HG03060 (cell line): ENCODE measurements around the gene E4F1.
A peak's percentile ranks its signal among the peaks of the same experiment; 100 is the strongest.
"Not testable (repeated sequence)": the region's sequence is repeated elsewhere in the genome, so short reads cannot be mapped to it uniquely, and the experiment has no call there.

Experiments used
- ATAC-seq: cut with Tn5 transposase; IDR thresholded peaks from one replicate; pipeline ENCODE4 v1.9.1; 2021; ENCODE audit warnings: low read depth, moderate number of reproducible peaks; ENCODE audit not compliant: unreplicated experiment

The E4F1 gene

GRCh38 chr16:2238838-2239675, 15.7 kb downstream of the E4F1 start:
- ATAC-seq: no peak

GRCh38 chr16:2240331-2240730, 16.9 kb downstream of the E4F1 start:
- not testable (repeated sequence) for ATAC-seq

- ATAC-seq: no peak
Measured at GRCh38 chr16:2242598-2242997, 19.2 kb downstream of the E4F1 start.

GRCh38 chr16:2243031-2243528, 19.7 kb downstream of the E4F1 start:
- no peak for ATAC-seq

- ATAC-seq: no peak
Measured at GRCh38 chr16:2243781-2244180, 20.4 kb downstream of the E4F1 start.

- no peak for ATAC-seq
Measured at GRCh38 chr16:2244301-2244700, 20.9 kb downstream of the E4F1 start.

GRCh38 chr16:2244926-2245795, 21.8 kb downstream of the E4F1 start:
- ATAC-seq: no peak

GRCh38 chr16:2246301-2246885, 23.0 kb downstream of the E4F1 start:
- ATAC-seq: no peak

GRCh38 chr16:2250652-2251295, 27.4 kb downstream of the E4F1 start:
- ATAC-seq: no peak

GRCh38 chr16:2251296-2252111, 28.1 kb downstream of the E4F1 start, which contains the start of gene ECI1:
Gene ECI1 (minus strand): TSS chr16:2251587. CDS start chr16:2251566, 21 bp downstream.
- peak; percentile 56 for ATAC-seq

GRCh38 chr16:2252806-2253148, 29.4 kb downstream of the E4F1 start:
- no peak for ATAC-seq

GRCh38 chr16:2253293-2253692, 29.9 kb downstream of the E4F1 start:
- ATAC-seq: no peak

GRCh38 chr16:2256531-2257140, 33.2 kb downstream of the E4F1 start:
- no peak for ATAC-seq

- no peak for ATAC-seq
Measured at GRCh38 chr16:2257726-2258125, 34.3 kb downstream of the E4F1 start.

- not testable (repeated sequence) for ATAC-seq
Measured at GRCh38 chr16:2258530-2258929, 35.1 kb downstream of the E4F1 start.

- ATAC-seq: no peak
Measured at GRCh38 chr16:2260250-2260649, 36.9 kb downstream of the E4F1 start.

- not testable (repeated sequence) for ATAC-seq
Measured at GRCh38 chr16:2263026-2263425, 39.6 kb downstream of the E4F1 start.

- ATAC-seq: not testable (repeated sequence)
Measured at GRCh38 chr16:2266887-2267286, 43.5 kb downstream of the E4F1 start.

- peak; percentile 13 for ATAC-seq
Measured at GRCh38 chr16:2267505-2267912, 44.1 kb downstream of the E4F1 start.
